Endodermal cell (in vitro differentiated cells): Measurements from ENCODE around the gene REV3L. TPM values are rescaled to one million over a fixed set of nuclear protein-coding genes. Genes with fewer than 3 reads are reported as not detected.

Source experiments
- DNase-seq: peaks from one replicate; pipeline ENCODE4 v3.0.0-alpha.2; 2017
- H3K27ac ChIP-seq: 2 replicates; pipeline ENCODE4 v1.5.1; 2013; ENCODE audit warnings: mild to moderate bottlenecking, low read depth, low read length, moderate library complexity
- H3K27me3 ChIP-seq: 2 replicates; pipeline ENCODE4 v1.6.1; 2013; ENCODE audit warnings: mild to moderate bottlenecking, low read length, moderate library complexity; ENCODE audit not compliant: insufficient read depth, control insufficient read depth, poor library complexity, severe bottlenecking
- H3K36me3 ChIP-seq: 2 replicates; pipeline ENCODE4 v1.7.0; 2013; ENCODE audit warnings: mild to moderate bottlenecking, low read length, moderate library complexity; ENCODE audit not compliant: control insufficient read depth, insufficient read depth
- H3K4me1 ChIP-seq: one replicate; pipeline ENCODE4 v1.7.0; 2013; ENCODE audit warnings: low read length; ENCODE audit not compliant: control insufficient read depth, insufficient read depth
- H3K4me3 ChIP-seq: 2 replicates; pipeline ENCODE4 v1.5.1; 2013; ENCODE audit warnings: mild to moderate bottlenecking, low read length, moderate library complexity
- H3K9ac ChIP-seq: 2 replicates; pipeline ENCODE4 v1.6.1; 2013; ENCODE audit warnings: mild to moderate bottlenecking, low read length, moderate library complexity; ENCODE audit not compliant: poor library complexity, severe bottlenecking; ENCODE audit errors: extremely low read depth
- H3K9me3 ChIP-seq: 2 replicates; pipeline ENCODE4 v1.6.1; 2013; ENCODE audit warnings: mild to moderate bottlenecking, low read length, moderate library complexity; ENCODE audit not compliant: control insufficient read depth
- H3K27ac Mint-ChIP-seq: 2 replicates; pipeline ENCODE4 v1.8.0; 2020; ENCODE audit warnings: mixed read lengths
- H3K27me3 Mint-ChIP-seq: 2 replicates; pipeline ENCODE4 v1.8.0; 2021; ENCODE audit warnings: mild to moderate bottlenecking, mixed read lengths; ENCODE audit not compliant: insufficient read depth
- H3K36me3 Mint-ChIP-seq: 2 replicates; pipeline ENCODE4 v1.8.0; 2020; ENCODE audit warnings: low read depth, mixed read lengths
- H3K4me1 Mint-ChIP-seq: 2 replicates; pipeline ENCODE4 v1.8.0; 2020; ENCODE audit warnings: mixed read lengths
- H3K4me3 Mint-ChIP-seq: 2 replicates; pipeline ENCODE4 v1.8.0; 2020; ENCODE audit warnings: mild to moderate bottlenecking, moderate library complexity, mixed read lengths
- H3K9me3 Mint-ChIP-seq: 2 replicates; pipeline ENCODE4 v1.8.0; 2020; ENCODE audit warnings: mild to moderate bottlenecking, mixed read lengths
- WGBS, 2 experiments: methylation state at CpG; one replicate each; pipeline versions ENCODE4 v1.1.5 to v1.1.7; 2013; ENCODE audit warnings: missing lambda C conversion rate in 2 of 2, mixed read lengths in 1 of 2; ENCODE audit not compliant: insufficient coverage in 1 of 2, insufficient read length in 1 of 2; 5-methylcytosine and 5-hydroxymethylcytosine counted together
- total RNA-seq, 2 donors: library from RNA; stranded (reverse); fragmentation: NEBNext Ultra II Directional in 1 of 2; extraction: Animal tissue kit (Norgen Biotek cat#: 25700) in 1 of 2; gene quantifications; 2 replicates in 1 of 2; 3 replicates in 1 of 2; pipeline ENCODE4 v1.2.1, GENCODE V29; 2021
- TF ChIP-seq, protein P1 (sequence below): fragments of 200-600 bp; sonication (generic); conservative IDR thresholded peaks from 2 replicates; pipeline ENCODE4 v1.5.0; 2021; ENCODE audit warnings: antibody characterized with exemption, mild to moderate bottlenecking

The REV3L gene
- total RNA-seq, 2 donors from 2014 or later = 19.2 to 28.1 TPM

DNA sequence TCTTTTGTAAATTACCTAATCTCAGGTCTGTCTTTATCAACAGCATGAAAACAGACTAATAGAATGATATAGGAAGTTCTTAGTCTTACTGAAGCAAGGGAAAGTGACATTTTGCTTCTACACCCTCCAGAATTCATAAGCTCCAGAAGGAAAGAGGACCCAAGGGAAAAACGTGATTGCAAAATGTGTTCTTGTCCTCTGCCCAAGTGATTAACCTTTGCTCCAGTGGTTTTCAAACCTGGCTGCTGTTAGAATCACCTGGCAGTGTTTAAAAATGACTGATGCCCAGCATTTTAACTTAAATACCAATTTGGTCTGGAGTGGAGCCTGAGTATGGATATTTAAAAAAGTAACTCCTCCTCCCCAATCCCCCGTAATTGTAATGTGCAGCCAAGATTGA is 204.3 kb downstream of the REV3L start:
- DNase-seq = no peak
- Histone ChIP-seq H3K4me1 (no peaks in the 10 kb centered on the region), H3K27ac (no peak overlapping the region), H3K27me3 (no peaks in the 10 kb centered on the region), H3K36me3 (peaks cover 84% of the 10 kb centered on the region), H3K4me3 (no peak overlapping the region), H3K9ac (no peak overlapping the region), H3K9me3 (peaks cover 60% of the 10 kb centered on the region)
- H3K36me3 Mint-ChIP-seq = peaks cover 94% of the 10 kb centered on the region
- TF ChIP-seq, protein P1, sequence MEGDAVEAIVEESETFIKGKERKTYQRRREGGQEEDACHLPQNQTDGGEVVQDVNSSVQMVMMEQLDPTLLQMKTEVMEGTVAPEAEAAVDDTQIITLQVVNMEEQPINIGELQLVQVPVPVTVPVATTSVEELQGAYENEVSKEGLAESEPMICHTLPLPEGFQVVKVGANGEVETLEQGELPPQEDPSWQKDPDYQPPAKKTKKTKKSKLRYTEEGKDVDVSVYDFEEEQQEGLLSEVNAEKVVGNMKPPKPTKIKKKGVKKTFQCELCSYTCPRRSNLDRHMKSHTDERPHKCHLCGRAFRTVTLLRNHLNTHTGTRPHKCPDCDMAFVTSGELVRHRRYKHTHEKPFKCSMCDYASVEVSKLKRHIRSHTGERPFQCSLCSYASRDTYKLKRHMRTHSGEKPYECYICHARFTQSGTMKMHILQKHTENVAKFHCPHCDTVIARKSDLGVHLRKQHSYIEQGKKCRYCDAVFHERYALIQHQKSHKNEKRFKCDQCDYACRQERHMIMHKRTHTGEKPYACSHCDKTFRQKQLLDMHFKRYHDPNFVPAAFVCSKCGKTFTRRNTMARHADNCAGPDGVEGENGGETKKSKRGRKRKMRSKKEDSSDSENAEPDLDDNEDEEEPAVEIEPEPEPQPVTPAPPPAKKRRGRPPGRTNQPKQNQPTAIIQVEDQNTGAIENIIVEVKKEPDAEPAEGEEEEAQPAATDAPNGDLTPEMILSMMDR = no peak
- WGBS, 2 experiments = 100% methylated on average over 1 to 2 of the region's 2 CpGs
- H3K4me3 Mint-ChIP-seq = no peak overlapping the region
- H3K9me3 Mint-ChIP-seq = peaks cover 42% of the 10 kb centered on the region
- H3K27me3 Mint-ChIP-seq = no peaks in the 10 kb centered on the region
- H3K27ac Mint-ChIP-seq = no peak overlapping the region
- no peaks in the 10 kb centered on the region for H3K4me1 Mint-ChIP-seq

DNA sequence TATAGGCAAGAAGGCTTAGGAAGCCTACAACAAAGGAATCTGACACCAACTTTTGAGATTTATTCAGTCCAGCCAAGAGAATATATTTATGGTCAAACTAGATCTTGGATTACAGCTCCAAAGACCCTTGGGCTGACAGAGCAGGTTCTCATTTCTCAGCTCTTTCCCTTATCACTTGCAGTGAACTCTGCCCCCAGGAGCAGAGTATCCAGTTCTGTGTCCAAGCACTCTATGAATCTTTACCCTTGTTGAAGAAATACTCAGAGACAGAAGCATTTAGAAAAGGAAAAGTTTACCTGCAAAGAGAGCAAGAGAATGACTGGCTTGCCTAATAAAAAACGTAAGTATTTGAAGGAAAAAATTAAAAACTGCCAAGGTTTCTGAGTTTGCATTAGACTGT is 205.2 kb downstream of the REV3L start:
- Mint-ChIP-seq H3K4me1 (no peaks in the 10 kb centered on the region), H3K9me3 (peaks cover 38% of the 10 kb centered on the region), H3K27me3 (no peaks in the 10 kb centered on the region), H3K36me3 (peaks cover 94% of the 10 kb centered on the region), H3K4me3 (no peak overlapping the region), H3K27ac (no peak overlapping the region)
- no peak overlapping the region for H3K27ac ChIP-seq
- no peaks in the 10 kb centered on the region for H3K4me1 ChIP-seq
- H3K27me3 ChIP-seq = no peaks in the 10 kb centered on the region
- no peak for DNase-seq
- H3K4me3 ChIP-seq = no peak overlapping the region
- WGBS, 2 experiments = 87 to 93% methylated on average over 1 of the region's 1 CpG
- H3K9me3 ChIP-seq = peaks cover 60% of the 10 kb centered on the region
- H3K9ac ChIP-seq = no peak overlapping the region
- TF ChIP-seq, protein P1 = no peak
- H3K36me3 ChIP-seq = peaks cover 86% of the 10 kb centered on the region

DNA sequence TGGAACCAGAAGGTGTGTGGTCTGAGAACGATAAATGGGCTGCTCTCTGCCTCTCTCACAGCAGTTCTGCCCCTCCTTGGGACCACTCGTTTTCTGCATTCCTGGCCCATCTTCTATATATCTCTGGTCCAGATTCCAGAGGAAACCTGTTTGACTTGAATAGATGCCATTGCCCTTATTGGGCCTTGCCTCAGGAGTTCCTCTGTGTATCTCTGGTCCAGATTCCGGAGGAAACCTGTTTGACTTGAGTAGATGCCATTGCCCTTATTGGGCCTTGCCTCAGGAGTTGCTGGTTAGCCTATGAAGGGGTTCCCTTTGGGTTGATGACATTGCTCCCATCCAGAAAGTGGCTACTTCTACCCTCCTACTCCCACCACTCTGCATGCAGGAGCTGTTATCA is 206.3 kb downstream of the REV3L start:
- no peak overlapping the region for H3K4me3 Mint-ChIP-seq
- DNase-seq = no peak
- H3K27me3 Mint-ChIP-seq = no peaks in the 10 kb centered on the region
- H3K4me1 ChIP-seq = no peaks in the 10 kb centered on the region
- peaks cover 77% of the 10 kb centered on the region for H3K36me3 ChIP-seq
- peaks cover 28% of the 10 kb centered on the region for H3K9me3 Mint-ChIP-seq
- H3K36me3 Mint-ChIP-seq = peaks cover 87% of the 10 kb centered on the region
- no peak overlapping the region for H3K4me3 ChIP-seq
- no peak overlapping the region for H3K27ac ChIP-seq
- TF ChIP-seq, protein P1 = no peak
- H3K9ac ChIP-seq = no peak overlapping the region
- no peak overlapping the region for H3K27ac Mint-ChIP-seq
- 92 to 97% methylated on average over 3 of the region's 3 CpGs for WGBS, 2 experiments
- H3K4me1 Mint-ChIP-seq = no peaks in the 10 kb centered on the region
- no peaks in the 10 kb centered on the region for H3K27me3 ChIP-seq
- H3K9me3 ChIP-seq = peaks cover 50% of the 10 kb centered on the region
